ENCODE data around the gene CHRDL2.

Gene CHRDL2

DNA sequence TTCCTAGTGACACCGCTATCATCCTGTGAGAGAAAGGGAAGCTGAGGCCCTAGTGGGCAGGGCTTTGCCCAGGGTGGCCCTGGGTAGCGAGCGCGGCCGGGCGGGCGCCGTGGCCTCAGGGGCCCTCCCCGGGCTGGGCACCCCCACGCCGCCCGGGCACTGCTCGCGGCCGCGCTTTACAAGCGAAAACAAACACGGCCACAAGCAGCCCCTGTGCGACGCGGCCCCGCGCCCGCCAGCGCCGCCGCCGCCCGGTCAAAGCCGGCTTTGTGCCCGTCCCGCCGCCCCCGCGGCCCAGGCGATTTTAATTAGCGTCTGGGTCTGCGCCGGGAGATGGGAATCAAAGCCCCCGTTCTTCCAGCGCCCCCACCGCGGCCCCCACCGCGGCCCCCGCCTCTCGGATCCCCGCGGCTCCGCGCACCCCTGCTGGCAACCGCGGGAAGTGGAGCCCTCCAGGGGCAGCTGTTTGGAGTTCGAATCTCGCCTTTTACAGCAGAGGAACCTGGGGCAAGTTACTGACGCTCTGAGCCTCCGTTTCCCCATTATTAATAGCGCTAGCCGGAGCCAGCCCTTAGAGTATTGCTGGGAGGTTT is 47.9 kb downstream of the CHRDL2 start:
- DNase-seq: no peak

DNA sequence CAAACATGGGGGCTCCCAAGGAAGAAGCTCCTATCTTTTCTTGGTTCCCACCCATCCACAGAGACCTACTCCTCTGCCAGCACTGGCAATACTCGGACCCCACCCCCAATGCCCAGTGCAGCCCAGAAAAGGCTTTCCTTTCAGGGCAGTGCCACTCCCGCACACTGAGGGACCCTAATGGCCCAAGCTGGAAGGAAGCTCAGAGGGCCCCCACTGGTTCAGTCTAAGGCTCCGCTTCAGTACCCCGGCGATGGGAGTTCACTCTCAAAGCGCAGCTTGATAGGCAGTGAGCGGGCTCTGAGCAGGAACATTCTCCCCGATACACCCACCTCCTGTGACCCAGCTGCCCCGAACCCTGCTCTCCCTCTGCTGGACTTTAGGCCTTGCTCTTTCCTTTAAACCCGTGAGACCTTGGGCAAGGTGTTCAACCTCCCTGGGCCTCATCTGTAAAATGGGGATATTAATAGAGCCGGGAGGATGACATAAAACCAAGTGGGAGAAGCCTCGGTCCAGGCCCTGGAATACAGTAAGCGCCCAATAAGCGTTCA is 48.4 kb downstream of the CHRDL2 start:
- no peak for DNase-seq

DNA sequence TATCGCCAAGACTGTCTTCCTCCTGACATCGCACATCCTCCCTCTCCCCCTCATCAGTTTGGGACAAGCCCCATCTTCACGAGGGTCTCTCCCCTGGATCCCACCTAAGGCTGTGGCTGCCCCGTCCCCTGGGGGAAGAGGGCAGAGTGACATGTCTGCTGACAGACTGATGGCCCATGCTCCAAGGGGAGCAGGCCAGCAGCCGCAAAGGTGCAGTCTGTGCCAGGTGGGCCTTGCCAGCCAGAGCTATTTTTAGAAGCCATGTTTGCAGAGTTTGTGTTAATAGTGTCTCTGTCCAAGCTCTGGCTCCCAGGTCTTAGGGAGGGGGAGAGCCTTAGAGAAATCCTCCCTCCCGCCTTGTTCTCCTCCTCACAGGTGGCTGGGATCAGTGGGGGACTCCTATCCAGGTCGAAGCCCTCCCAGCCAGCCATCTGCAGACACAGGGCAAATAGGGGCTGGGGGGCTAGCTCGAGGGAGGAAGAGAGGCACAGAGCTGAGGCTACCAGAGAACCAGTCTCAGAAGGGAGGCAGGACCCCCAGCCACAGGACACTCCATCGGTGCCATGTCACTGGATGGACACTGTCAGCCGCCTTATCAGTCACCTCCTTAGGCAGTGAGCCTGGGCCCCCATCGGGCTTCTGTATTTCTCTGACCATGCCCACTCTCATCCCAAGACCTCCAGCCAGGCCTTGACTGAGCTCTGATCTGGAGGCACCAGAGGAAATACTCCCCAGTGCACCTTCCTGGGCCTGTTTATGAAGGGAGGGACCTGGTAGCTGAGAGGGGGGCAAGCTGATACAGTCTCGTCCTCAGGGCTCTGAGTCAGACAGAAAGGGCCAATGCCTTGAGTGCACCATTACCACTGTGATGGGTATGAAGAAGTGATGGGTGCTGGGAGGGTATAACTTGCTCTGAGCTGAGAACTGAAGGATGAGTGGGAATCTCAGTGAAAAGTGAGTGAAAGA is 49.3 kb downstream of the CHRDL2 start:
- no peak for DNase-seq

DNA sequence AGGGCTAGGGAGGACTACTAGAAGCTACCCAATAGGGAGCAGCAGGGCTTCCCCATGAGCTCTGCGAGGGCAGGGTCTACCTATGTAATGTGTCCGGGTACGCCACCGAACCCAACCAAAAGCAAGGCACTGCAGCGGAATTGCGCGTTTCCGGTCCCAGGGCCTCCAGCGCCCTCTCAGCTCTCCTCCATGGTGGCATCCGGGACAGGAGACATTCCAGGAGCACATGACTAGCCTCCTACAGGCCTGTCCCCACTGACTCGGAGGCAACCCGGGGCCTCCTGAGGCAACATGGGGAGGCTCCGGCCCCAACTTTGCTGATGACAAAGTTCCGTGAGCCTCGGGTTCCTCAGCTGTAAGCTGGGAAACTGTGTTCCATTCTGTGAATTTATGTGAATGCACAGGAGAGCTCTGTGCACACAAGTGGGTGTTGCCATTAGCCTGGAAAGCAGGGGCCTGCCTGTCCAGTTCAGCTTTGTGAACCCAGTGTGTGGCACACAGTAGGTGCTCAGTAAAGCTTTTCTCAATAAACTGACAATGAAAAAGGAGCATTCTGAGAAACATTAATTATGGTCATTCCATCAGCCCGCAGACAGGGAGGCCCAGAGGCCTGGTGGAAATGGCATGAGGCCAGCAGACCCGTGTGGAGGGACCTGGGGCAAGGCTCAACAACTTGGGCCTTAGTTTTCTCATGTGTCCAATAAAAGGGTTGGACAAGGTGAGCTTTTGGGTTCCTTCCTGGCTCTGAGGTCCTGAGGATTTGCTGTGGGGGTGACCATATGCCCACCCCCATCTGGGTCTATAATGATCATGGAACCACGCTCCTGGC is 50.3 kb downstream of the CHRDL2 start:
- no peak for DNase-seq

DNA sequence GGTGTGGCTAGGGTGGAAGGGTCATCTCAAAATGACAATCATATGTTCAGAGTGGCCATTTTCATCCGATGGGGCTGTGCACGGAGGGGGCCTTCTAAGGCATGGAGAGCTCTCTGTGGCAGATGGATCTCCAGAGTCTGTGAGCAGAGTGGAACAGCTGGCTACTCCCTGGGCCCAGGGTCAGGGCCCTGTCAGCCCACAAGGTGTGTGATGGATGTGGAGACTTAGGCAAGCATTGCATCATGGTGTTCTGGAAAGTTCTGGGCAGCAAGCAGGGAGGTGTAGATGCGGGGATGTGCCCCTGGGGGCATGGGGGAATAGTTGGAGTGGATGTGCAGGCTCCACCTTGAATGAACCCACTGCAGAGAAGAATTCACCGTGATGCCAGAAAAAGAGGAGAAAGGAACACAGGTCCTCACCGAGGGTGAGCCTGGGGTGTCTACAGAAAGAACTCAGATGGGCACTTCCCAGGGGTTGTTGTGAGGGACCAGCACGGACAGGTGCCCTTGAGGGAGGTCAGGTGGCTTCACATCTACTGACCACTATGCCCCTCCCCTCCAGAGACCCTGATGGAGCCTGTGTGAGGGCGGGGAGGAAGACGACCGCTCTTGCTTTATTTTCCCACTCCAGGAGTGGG is 51.1 kb downstream of the CHRDL2 start:
- DNase-seq: no peak

DNA sequence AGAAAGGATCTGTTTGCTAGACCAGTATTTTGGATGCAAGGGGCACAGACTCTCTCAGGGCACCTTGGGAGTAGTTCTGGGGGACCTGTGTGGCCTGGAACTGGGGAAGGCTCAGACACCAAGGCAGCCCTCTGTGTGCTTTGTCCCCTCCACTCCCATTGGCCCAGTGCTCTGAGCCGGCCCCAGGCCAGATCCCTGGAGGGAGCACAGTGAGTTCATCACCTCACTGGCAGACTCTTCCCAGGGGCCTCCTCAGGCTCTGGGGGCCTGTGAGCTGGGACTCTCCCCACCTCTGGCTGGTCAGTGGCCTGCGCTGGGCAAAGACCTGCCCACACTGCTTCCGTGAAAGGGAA is 51.7 kb downstream of the CHRDL2 start:
- DNase-seq: no peak

DNA sequence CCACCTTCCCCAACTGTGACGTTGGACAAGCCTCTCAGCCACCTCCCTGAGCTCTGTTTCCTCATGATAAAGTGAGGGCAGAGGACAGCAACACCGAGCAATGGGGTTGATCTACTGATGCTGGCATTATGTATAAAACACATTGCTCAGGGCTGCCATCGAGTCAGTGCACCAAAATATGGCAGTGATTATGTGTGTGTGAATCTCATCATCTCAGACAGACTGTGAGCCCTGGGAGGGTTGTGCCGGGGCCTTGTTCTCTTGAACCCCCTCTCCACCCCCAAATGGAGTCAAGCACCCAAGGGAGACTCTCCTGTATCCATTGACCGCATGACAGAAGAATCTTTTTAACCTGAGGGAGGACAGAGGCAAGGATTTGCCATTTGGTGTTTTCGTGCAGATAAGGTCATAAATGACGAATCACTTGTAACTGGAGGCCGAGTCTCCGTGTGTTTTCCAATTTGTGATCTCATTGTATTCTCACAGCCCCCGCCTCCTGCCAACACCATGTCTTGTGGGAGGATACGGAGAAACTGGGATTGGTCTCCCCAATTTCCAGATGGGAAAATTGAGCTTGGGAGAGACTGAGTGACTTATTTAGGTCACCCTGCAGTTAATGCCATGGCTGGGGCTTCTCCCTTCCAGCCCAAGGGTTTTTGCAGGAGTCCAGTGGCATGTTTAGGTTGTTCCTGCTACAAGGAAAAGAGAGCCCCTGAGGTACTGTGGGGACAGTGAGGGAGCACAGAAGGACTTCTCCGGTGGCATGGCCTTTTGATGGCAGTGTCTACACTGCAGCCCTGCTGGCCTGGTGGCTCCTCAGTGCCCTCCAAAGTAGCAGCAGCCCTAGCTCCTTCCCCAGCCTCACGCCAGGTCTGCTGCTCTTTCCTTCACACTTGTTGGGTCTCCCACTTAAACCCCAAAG is 52.4 kb downstream of the CHRDL2 start:
- DNase-seq: no peak

DNA sequence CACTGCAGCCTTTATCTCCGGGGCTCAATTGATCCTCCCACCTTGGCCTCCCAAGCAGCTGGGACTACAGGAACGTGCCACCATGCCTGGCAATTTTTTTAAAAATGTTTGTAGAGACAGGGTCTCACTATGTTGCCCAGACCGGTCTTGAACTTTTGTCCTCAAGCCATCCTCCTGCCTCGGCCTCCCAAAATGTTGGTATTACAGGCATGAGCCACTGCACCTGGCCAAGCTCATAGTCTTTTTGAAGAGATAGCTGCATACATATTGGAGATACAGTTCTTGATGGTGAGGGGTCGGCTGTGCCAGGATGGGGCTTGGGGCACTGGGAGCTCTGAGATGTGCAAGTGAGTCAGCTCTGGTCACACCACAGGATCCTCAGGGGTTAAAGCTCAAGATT is 53.2 kb downstream of the CHRDL2 start:
- DNase-seq: no peak

DNA sequence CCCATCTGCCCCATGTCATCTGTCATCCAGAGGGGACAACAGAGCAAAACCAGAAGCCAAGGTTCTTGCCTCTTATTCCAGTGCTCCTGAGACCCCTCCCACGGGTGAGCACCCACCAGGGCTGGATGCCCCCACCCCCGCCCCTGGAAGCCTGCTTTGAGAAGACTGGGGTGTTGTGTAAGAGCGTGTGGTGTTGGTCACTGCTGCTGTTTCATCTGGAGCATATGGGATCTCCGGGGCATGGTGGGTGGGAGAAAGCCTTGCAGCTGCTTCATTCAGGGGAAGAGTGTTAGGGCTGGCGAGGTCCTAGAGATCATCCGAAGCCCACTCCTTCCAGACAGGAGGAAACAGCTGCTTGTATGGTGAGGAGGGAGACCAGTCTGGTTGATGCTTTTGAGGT is 54.1 kb downstream of the CHRDL2 start:
- DNase-seq: no peak

DNA sequence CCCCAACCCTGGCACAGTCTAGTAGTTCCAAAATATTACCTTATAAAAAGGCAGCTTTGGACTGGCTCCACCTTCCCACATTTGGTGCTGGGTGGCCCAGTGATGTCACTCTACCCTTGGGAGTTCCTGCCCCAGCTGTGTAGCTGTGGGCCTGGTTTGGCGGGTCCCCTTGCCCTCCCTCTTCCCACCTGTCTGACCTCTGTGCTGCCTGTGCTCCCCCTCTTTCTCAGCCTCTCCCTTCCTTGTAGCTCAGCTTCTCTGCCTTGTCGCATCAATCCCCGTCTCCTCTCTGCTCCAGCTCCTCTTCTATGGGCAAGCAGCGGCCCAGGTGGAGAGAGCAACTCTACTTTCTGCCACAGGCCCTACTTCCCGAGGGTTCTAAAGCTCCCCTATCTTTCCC is 54.6 kb downstream of the CHRDL2 start:
- DNase-seq: no peak

DNA sequence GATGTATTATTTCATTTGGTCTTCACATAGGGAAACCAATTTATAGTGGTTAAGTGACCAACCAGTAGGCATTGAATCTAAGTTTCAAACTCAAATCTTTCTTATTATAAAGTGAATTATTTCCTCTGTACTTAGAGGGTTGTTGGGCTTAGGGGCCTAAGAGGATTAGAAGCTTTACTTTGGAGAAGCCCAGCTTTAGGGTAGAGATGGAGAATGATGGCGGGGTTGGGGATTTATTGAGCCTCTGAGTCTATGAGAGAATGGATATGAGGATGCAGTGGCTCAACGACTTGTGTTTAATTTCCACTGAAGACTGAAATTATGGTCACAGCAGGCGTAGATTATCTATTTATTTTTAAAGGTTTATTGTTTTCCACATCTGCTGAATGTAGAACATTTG is 55.5 kb downstream of the CHRDL2 start:
- DNase-seq: no peak

DNA sequence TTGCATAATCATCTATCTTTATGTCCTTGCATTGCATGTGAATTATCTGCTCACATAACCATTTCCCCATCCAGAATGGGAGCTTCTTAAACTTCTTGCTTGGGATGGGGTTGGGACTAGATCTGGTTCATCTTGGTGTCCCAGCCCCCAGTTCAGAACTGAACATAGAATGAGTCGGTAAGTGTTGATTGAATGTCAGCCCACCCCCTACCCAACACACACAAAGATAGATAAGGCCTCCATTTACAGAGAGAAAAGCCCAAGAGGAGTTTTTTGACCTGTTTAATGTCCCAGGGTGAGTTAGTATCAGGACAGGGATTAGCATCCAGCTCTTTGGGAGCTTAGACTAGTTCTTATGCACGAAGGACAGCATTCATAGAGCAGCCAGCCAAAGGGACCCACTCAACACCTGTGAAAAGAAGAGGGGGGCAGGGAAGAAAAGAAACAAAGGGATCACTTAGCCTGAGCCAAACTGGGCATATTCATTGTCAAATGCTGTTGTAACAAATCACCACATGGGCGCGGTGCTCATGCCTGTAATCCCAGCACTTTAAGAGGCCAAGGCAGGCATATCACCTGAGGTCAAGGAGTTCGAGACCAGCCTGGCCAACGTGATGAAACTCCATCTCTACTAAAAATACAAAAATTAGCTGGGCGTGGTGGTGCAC is 57.4 kb downstream of the CHRDL2 start:
- no peak for DNase-seq

DNA sequence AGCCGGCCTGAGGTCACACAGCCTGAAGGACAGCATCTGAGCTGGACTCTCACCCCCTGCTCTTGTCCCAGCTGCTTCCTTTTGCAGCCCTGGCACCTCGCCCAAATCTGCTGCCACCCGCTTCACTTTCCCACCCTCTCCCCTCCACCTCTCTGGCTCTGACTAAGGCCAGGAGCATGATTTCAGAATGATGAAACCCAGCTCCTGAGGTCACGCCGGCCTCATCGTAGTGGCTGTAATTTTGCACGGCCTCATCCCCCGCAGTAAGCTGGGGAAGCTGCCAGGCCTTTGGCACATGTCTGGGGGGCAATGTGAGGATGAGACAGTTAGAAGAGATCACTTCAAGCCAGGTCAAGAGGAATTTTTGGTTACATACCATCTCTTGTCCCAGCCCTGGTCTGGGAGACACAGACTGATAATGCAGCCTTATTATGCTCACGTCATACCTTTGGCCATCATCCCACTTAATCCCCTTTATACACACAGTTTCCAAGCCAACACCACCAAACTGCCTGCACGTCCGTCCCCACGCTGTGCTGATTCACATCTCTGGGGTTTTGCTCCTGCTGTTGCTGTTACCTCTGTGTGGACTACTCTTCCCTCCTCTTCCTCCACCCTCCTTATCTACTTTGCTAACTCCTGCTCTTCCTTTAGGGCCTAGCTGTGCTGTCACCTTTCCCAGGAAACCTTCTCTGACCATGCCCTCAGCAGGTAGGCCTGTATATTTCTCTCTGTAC is 58.1 kb downstream of the CHRDL2 start:
- DNase-seq: no peak

DNA sequence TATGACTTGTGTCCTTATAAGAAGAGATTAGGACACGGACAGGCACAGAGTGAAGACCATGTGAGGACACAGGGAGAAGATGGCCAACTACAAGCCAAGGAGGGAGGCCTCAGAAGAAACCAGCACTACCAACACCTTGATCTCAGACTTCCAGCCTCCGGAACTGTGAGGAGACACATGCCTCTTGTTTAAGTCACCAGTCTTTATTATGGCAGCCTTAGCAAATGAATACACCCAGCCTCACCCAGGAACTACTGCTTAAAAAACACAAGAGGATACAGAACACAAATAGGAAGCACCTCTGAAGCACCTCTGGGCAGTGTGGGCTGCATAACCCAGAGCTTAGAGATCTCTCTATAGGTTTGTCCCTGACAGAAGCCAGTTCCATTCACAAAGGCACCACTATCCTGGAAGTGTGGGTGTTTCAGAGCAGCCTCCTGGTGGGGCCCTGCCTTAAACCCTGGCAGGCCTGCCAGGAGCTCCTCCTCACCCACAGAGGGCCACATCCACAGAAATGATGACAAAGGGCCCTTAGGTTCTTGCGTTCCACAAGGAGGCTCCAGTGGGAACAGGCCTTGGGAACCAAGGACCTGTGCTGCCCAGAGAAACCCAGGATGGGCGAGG is 58.8 kb downstream of the CHRDL2 start:
- no peak for DNase-seq

DNA sequence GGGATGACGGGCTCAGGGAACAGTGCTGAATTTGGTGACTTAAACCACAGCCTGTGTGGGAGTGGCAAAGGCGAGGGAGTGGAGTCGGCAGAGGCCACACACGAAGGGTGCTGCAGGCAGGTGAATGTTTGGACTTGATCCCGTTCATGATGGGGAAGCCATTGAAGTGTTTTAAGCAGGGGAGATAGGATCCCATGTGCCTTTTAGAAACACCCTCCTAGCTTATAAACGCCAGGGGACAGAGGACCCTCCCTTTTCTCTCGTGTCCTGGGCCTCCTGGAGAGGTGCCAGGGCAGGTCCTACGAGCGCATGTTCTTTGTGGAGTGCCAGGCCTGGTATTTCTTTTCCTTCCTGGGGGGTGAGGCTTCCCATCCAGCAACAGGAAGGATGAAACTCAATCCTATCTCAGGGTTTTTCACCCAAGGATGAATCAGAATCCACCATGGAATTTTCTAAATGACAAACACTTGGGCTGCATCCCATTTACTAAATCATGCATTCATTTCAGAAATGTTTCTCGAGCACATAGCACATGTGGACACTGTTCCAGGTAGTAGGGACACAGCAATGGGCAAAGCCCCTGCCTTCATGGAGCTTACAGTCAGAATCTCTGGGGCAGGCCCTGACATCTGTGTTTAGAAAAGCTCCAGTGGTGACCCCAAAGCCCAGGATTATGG is 59.6 kb downstream of the CHRDL2 start:
- DNase-seq: no peak

DNA sequence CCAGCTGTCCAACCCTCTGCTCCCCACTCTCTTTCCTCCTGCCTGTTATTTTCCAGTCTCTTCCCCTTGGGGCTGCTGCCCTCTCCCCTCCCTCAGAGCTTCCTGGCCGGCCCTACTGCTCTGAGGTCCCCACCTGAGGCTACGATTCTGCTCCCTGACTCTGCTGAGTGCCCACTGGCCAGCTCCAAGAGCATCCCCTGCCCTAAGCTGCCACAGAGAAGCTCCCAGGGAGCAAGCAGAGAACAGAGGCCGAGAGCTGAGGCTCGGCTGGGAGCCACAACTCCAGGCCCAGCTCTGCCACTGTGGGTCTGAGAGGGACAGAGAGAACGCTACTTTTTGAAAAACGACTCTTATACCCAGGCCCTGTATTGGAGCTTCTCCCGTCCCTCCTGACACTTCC is 61.1 kb downstream of the CHRDL2 start:
- DNase-seq: no peak

DNA sequence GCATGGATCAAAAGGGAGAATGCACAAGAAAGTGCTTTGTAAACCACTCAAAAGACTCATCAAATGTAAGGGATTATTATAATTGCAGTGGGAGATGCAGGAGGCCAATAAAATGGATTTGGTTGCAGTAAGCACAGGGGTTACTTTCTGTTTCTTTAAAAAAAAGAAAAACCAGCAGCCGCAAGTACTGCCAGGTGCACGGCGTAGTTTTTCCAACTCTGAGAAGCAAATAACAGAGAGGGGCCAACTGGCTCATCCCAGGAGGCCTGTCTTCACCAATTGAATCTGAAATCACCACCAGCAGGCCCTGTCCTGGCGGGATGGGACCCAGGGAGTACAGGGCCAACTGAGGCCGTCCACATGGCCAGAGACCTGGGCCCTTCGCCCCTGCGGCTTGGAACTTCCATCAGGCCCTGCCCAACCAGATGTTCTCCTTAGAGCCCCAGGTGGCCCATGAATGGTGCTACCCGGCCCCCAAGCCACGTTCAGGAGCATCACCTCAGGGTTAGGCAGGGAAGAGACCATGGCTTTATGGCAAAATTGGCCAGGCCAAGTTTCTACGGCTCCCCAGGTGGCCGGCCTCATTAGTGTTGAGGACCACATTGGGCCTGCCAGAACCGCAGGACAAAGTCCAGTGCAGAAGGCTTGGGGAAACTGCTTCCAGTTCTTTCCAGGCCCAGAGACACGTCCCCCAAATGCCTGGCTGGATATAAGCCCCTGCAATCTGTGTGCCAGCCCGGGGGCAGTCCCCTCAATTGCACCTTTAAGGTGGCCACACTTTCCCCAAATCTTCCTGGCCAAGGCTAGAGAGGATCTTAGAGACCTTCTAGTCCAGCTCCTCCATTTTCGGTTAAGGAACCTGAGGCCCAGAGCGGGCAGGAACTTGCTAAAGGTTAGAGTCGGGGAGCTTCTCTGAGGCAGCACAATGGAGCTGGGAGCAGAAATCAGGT is 61.7 kb downstream of the CHRDL2 start:
- no peak for DNase-seq

DNA sequence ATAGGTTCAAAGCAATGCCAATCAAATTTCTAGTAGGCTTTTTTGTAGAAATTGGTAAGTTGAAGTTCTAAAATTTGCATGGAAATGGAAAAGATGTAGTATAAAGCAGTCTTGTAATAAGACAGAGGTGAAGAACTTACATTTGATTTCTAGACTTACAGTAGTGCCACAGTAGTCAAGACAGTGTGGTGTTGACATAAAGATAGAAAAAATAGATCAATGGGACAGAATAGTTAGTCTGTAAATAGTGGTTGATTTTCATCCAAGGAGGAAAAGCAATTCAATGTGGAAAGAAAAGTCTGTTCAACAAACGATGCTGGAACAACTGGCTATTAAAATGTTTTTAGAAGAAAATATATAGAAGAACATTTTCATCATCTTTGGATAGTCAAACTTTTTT is 67.9 kb downstream of the CHRDL2 start:
- DNase-seq: no peak
